ENCODE measurements around the gene PDLIM7. TPM values are rescaled to one million over a fixed set of nuclear protein-coding genes. Genes with fewer than 3 reads are reported as not detected.

Gene PDLIM7
- total RNA-seq, 2 donors from 2014 or later = 196 to 241 TPM

DNA sequence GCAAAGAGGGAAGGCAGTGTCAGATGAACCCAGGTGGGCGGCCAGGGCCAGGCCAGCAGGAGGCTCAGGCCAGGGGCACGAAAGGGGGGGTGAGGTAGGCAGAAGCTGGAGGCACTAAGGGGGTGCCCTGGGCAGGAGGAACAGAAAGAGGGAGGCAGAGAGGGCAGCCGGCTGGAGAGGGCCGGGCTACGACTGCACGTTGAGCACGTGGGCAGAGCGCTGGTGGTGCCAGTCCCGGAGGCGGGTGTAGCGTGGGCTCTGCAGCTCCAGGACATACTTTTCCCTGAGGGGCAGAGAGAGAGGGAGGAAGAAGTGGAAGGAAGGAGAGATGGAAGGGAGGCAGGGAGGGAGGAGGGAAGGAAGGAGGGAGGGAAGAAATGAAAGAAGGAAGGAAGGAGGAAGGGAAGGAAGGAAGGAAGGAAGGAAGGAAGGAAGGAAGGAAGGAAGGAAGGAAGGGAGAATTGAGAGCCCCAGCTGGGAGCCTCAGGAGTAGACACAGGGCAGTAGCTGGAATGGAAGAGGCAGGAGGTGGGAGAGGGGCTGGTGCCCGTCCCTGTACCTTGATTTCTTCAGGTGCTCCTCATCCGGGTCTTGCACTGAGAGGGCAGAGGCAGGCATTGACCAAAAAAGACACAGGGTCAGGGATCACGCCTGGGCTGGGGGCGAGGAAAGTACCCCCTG lies 7.0 kb downstream of the PDLIM7 start:
- Mint-ChIP-seq H3K9me3 (no peaks in the 10 kb centered on the region), H3K27me3 (ENCODE audit: insufficient read depth) (no peaks in the 10 kb centered on the region), H3K4me3 (no peak overlapping the region), H3K36me3 (ENCODE audit: low read depth) (peaks cover 62% of the 10 kb centered on the region), H3K27ac (no peak overlapping the region), H3K4me1 (peaks cover 10% of the 10 kb centered on the region)
- no peak for DNase-seq
- no peak overlapping the region for H3K27ac ChIP-seq (ENCODE audit: low read depth, low read length)
- H3K9me3 ChIP-seq (ENCODE audit: control insufficient read depth, low read length) = no peaks in the 10 kb centered on the region
- 95 to 97% methylated on average over 13 to 15 of the region's 15 CpGs for WGBS, 2 experiments (ENCODE audit: insufficient coverage in 1 of 2, insufficient read length in 1 of 2)
- peaks cover 13% of the 10 kb centered on the region for H3K4me1 ChIP-seq (ENCODE audit: control insufficient read depth, insufficient read depth, low read length)
- H3K4me3 ChIP-seq (ENCODE audit: low read length) = no peak overlapping the region
- no peak overlapping the region for H3K9ac ChIP-seq (ENCODE audit: extremely low read depth, low read length, poor library complexity, severe bottlenecking)
- no peaks in the 10 kb centered on the region for H3K27me3 ChIP-seq (ENCODE audit: control insufficient read depth, insufficient read depth, low read length, poor library complexity, severe bottlenecking)
- TF ChIP-seq, protein P1, sequence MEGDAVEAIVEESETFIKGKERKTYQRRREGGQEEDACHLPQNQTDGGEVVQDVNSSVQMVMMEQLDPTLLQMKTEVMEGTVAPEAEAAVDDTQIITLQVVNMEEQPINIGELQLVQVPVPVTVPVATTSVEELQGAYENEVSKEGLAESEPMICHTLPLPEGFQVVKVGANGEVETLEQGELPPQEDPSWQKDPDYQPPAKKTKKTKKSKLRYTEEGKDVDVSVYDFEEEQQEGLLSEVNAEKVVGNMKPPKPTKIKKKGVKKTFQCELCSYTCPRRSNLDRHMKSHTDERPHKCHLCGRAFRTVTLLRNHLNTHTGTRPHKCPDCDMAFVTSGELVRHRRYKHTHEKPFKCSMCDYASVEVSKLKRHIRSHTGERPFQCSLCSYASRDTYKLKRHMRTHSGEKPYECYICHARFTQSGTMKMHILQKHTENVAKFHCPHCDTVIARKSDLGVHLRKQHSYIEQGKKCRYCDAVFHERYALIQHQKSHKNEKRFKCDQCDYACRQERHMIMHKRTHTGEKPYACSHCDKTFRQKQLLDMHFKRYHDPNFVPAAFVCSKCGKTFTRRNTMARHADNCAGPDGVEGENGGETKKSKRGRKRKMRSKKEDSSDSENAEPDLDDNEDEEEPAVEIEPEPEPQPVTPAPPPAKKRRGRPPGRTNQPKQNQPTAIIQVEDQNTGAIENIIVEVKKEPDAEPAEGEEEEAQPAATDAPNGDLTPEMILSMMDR (conservative IDR thresholded peaks at IDR 0.05) = no peak
- H3K36me3 ChIP-seq (ENCODE audit: control insufficient read depth, insufficient read depth, low read length) = peaks cover 87% of the 10 kb centered on the region

DNA sequence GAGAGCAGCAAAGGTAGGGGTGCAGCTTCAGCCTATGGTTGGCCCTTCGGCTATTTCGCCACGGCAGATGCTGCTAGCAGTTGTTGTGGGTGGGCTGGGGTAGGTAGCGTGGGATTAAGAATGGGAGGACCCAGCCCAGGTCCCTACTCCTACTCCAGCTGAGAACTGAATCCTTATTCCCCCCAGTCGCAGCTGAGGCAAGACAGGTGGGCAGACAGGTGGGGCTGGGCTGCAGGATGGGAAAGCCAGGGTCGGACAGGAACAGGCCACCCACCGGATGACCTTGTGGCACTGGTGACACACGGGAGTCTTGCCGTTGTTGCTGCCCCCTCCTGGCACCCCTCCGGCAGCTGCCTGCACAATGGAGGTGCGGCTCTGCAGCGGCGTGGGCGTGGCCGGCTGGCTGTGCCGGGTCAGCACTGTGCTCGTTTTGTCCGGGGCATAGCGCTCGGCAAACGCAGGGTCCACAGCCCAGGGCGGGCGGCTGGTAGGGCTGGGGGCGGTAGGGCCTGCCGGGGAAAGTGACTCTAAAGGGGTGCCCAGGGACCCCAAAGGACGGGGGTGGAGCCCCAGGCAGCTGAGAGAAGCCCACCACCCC lies 8.2 kb downstream of the PDLIM7 start:
- no peak overlapping the region for H3K9ac ChIP-seq (ENCODE audit: extremely low read depth, low read length, poor library complexity, severe bottlenecking)
- peak; percentile 80 for DNase-seq
- WGBS, 2 experiments (ENCODE audit: insufficient coverage in 1 of 2, insufficient read length in 1 of 2) = 84 to 95% methylated on average over 18 to 26 of the region's 26 CpGs
- Mint-ChIP-seq H3K4me1 (peaks cover 10% of the 10 kb centered on the region), H3K4me3 (no peak overlapping the region), H3K27ac (no peak overlapping the region), H3K9me3 (no peaks in the 10 kb centered on the region), H3K27me3 (ENCODE audit: insufficient read depth) (no peaks in the 10 kb centered on the region), H3K36me3 (ENCODE audit: low read depth) (peaks cover 74% of the 10 kb centered on the region)
- no peaks in the 10 kb centered on the region for H3K27me3 ChIP-seq (ENCODE audit: control insufficient read depth, insufficient read depth, low read length, poor library complexity, severe bottlenecking)
- TF ChIP-seq, protein P1 (conservative IDR thresholded peaks at IDR 0.05) = peak; percentile 44
- peaks cover 88% of the 10 kb centered on the region for H3K36me3 ChIP-seq (ENCODE audit: control insufficient read depth, insufficient read depth, low read length)
- H3K27ac ChIP-seq (ENCODE audit: low read depth, low read length) = no peak overlapping the region
- H3K9me3 ChIP-seq (ENCODE audit: control insufficient read depth, low read length) = no peaks in the 10 kb centered on the region
- H3K4me1 ChIP-seq (ENCODE audit: control insufficient read depth, insufficient read depth, low read length) = peaks cover 7% of the 10 kb centered on the region
- H3K4me3 ChIP-seq (ENCODE audit: low read length) = no peak overlapping the region

GRCh38 chr5:177487975-177488374 lies 9.4 kb downstream of the PDLIM7 start:
- Histone ChIP-seq H3K27me3 (ENCODE audit: control insufficient read depth, insufficient read depth, low read length, poor library complexity, severe bottlenecking) (no peaks in the 10 kb centered on the region), H3K4me1 (ENCODE audit: control insufficient read depth, insufficient read depth, low read length) (no peaks in the 10 kb centered on the region), H3K4me3 (ENCODE audit: low read length) (no peak overlapping the region), H3K9ac (ENCODE audit: extremely low read depth, low read length, poor library complexity, severe bottlenecking) (no peak overlapping the region), H3K36me3 (ENCODE audit: control insufficient read depth, insufficient read depth, low read length) (peaks cover 87% of the 10 kb centered on the region), H3K27ac (ENCODE audit: low read depth, low read length) (no peak overlapping the region), H3K9me3 (ENCODE audit: control insufficient read depth, low read length) (no peaks in the 10 kb centered on the region)
- H3K27ac Mint-ChIP-seq = no peak overlapping the region
- peak; percentile 65 for DNase-seq
- TF ChIP-seq, protein P1 (conservative IDR thresholded peaks at IDR 0.05) = peak; percentile 12
- H3K4me3 Mint-ChIP-seq = no peak overlapping the region
- H3K27me3 Mint-ChIP-seq (ENCODE audit: insufficient read depth) = no peaks in the 10 kb centered on the region
- H3K4me1 Mint-ChIP-seq = peaks cover 7% of the 10 kb centered on the region
- WGBS, 2 experiments (ENCODE audit: insufficient coverage in 1 of 2, insufficient read length in 1 of 2) = 93 to 94% methylated on average over 6 to 15 of the region's 15 CpGs
- H3K36me3 Mint-ChIP-seq (ENCODE audit: low read depth) = peaks cover 71% of the 10 kb centered on the region
- H3K9me3 Mint-ChIP-seq = no peaks in the 10 kb centered on the region

Measured in endodermal cell (in vitro differentiated cells).